H54 (cell line): ENCODE data around the gene PAM16.
A peak's percentile ranks its signal among the peaks of the same experiment; 100 is the strongest.

Experiments used
- DNase-seq: peaks from one replicate; pipeline ENCODE4 v3.0.0; 2011; ENCODE audit warnings: low spot score, mixed read lengths; ENCODE audit not compliant: insufficient read length
- FAIRE-seq: peaks from 3 replicates; lab custom pipeline; 2011; peaks lifted over from hg19 to GRCh38; lab: Jason Lieb, UNC
- POLR2A ChIP-seq: IDR thresholded peaks from 2 replicates; pipeline ENCODE4 v1.6.1; 2011; ENCODE audit warnings: low read depth, mild to moderate bottlenecking, low read length

PAM16 gene

DNA sequence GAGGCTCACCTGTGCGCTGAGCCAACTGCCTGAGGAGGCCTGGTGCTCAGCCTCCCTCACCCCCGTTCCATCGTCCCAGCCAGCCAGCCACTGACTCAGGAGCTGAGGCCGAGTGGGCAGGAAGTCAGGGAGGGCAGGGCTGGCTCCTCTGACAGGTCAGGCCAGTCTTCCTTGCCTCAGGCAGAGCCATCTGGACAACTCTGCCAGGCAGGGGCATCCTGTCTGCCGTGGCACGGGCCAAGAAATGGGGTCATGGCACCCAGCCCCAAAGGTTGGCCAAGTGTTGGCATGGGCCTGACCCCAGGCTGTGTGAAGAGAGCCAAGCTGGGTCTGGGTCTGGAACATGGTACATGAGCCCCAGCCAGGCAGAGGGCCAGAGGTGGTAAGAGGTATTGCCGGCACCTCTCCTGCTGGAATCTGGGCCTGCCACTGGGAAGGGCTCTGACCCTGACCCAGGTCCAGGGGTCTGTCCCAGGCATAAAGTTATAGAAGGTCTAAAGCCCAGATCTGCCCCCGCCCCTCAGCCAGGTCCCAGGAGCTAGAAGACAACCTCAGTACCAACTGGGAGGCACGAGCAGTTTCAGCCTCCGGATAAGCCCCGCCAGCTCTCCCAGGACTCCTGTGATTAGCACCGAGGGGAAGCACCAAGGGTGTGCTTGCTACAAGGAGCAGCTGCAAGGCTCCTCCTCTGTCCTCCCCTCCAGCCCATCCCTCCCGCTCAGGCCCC is 18.0 kb upstream of the PAM16 start:
- no peak for TF ChIP-seq POLR2A
- DNase-seq (peak; percentile 90), FAIRE-seq (peak; percentile 81)

DNA sequence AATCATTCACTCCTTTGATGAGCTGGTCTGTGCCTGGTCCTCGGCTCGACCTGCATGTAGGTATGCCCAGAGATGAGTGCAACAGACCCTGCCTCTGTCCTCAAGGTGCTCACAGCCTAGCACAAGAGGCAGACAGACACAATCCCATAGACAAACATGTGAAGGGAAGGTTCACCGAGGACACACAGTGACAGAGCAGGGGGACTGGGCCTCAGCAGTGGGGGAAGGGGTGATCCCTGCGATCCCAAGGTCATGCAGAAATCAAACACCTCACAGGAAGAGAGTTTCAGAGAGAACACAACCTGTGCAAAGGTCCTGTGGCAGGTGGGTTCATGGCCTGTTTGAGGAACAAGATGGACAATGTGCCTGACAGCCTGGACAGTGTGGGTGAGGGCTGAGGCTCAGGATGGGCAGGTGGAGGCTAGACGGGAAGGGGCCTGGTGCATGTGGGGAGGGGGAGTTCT is 16.3 kb upstream of the PAM16 start:
- no peak for TF ChIP-seq POLR2A
- DNase-seq (no peak), FAIRE-seq (no peak)

DNA sequence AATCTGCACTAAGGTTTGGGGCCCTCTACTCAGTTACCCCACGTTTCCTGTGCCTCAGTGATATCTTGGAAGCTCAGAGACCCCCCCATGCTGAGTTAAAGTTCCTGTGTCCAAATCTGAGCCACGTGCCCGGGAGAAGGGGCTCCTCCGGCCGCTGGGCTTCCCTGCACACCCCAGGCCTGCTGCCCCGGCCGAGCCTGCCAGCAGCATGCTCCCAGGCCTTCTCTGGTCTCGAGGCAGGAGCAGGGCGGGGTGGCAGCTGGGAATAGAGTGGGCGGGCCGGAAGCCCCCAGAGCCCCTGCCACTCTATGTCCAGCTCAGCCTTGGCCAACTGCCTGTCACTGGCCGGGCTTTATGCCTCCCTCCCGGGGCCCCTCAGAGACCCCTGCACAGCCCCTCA is 14.9 kb upstream of the PAM16 start:
- no peak for FAIRE-seq
- no peak for TF ChIP-seq POLR2A
- no peak for DNase-seq

DNA sequence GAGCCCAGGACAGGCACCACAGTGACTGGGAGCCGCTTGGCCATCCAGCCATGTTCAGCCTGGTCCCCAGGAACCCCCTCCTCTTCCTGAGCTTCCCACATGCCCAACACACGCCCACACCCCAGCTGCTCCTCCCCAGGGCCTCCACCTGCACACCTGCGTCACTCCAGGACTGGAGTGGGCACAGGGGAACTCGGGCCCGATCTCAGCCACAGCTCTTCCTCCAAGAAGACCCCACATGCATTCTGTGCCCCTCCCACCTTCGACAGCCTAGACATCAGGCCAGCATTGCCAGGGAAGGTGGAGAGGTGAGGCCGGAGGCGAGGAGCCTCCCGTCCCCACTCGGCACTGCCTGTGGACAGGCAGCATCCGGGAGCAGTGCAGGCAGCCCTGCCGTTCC is 14.5 kb upstream of the PAM16 start:
- DNase-seq (no peak), FAIRE-seq (no peak)
- TF ChIP-seq POLR2A, result no peak

DNA sequence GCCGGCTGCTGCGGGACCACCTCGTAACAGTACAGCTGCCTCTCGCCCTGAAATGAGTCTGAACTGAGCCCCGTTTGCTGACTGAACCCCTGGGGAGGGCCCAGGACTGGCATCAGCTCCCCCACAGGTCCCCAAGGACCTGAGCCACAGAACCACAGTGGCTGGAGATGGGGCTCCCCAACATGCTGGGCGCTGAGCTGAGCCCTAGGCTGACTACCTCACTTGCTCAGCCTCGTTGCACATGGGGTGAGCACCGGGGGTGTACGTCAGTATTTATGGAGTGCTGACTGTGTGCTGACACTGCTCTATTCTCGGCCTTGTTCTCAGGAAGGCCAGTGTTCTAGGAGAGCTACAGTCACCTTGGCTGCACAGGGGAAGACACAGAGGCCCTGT is 13.9 kb upstream of the PAM16 start:
- FAIRE-seq, result no peak
- TF ChIP-seq POLR2A, result no peak

DNA sequence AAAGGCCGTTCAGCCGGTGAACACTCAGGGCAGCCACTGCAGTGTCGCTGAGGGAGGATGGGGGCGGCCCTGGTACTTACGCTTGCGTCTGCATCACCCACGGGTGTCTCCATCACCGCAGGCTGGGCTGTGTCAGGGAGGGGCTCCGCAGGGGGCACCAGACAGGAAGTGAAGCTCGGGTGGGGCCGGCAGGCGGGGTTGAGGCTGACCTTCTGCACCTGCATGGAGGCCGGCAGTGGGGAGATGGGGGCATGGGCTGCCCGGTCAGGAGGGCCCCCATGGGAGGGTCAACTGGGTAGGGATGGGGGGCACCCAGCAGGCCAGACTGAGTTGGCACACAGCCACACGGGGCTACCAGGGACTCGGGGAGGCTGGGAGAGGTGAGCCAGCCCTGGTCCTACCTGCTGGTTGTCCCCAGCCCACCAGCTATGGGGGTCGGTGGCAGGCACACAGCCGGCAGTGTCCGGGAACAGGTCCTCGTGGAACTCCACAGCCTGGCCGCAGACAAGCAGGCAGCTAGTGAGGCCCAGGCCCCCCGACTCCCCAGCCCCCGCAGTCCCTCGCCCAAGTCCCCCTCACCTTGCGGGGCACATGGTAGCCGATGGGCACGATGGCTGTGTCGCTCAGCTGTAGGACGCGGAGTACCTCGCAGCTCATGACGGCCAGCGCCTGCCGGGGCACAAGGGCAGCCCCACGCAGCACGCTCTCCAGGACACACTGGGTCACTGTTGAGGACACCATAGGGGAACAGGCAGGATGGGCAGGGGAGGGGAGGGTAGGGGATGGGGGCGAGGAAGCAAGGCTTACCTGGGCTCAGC is 13.3 kb upstream of the PAM16 start:
- no peak for TF ChIP-seq POLR2A
- FAIRE-seq (no peak), DNase-seq (no peak)

More for the DNA sequence above, 13.9 kb upstream of the PAM16 start:
- no peak for DNase-seq

DNA sequence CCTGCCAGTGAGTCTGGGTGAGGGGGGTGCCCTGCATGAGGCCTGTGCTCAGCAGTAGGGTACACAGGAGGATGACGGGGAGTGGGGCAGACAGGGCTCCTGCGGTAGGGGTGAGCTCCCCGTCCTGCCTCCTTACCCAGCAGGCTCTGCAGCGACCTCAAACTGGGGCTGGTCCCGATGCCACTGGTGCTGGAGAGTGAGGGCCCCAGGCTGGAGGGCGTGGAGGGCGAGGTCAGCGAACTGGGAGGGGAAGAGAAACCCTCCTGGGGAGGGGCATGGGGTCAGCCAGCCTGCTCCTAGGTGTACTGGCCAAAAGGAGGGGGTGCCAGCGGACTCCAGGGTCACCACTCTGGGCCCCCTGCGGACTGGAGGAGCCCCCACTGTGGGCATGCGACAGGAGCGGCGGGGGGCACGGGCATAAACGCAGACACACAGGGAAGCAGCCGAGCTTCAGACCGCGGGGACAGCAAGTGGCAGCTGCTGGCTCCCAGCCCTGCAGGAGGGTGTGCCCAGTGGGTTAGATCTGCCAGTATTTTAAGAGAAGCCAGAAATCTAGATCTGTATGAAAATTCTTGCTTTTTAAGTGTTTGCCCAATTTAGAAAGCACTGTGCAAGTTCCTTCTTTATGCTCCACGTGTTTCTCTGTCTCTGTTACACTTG is 11.5 kb upstream of the PAM16 start:
- no peak for TF ChIP-seq POLR2A
- FAIRE-seq (no peak), DNase-seq (no peak)

DNA sequence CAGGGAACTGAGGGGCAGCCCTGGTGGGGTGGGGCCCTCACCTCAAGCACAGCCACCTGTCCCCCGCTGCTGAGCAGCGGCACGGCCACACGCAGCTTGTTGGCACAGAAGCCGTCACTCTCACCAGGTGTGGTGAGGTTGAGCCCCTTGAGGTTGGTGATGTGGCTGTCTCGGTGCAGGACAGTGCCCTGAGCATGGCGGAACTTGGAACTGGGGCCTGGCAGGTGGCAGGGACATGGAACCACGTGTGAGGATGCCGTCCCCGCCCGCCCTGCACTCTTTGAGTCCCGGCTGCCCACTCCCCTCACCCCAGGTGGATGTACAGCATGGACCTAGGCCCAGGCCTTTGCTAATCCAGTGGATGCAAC is 10.8 kb upstream of the PAM16 start:
- FAIRE-seq, result no peak
- DNase-seq, result no peak
- no peak for TF ChIP-seq POLR2A

DNA sequence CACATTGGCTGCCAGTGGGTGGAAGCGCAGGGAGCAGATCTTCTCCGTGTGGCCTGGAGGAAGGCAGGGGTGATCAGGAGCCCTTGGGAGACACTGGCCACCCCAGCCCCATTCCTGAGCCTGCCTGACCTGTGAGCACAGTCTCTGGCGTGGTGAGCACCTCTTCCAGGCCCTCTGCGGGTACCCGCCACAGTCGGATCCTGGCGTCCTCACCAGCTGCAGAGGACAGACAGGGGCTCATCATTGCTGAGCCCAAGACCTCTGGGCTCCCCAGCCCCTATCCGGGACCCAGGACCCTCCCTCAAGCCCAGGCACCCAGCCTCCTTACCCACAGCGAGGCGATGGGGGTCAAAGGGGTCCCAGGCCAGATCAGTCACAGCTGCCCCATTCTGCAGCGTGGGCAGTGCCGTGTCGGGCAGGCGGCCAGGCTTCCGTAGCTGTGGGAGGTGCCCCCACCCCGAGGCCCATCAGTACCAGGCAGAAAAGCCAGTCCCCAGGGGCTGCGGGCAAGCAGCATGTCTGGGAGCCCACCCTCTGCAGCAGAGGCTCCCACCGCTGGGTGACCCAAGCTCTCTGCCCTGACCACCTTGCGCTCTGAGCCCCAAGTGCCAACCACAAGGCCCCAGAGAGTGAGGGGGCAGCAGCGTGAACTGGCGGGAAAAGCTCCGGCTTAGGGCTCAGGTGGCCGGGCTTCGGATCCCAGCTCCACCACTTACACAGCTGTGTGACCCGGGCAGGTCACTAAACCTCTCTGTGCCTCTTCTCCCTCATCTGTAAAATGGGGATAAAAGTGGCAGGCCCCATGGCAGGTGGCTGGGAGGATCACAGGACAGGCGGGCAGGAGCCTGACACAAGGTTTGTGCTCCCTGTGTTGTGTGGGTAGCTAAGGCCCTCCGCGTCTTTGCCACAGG is 10.2 kb upstream of the PAM16 start:
- no peak for TF ChIP-seq POLR2A
- DNase-seq, result no peak
- FAIRE-seq, result no peak

DNA sequence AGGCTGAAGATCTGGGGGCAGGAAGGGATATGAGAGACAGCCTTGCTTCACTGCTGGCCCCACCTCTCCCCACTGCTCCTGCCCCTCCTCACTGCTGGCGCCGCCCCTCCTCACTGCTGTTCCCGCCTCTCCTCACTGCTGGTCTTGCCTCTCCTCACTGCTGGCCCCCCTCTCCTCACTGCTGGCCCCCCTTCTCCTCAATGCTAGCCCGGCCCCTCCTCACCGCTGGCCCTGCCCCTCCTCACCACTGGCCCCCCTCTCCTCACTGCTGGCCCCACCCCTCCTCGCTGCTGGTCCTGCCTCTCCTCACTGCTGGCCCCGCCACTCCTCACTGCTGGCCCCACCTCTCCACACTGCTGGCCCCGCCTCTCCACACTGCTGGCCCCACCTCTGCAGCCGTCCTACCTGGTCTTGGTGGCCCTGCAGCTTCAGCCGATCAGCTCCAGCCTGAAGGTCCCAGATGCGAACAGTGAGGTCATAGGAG is 9.5 kb upstream of the PAM16 start:
- no peak for TF ChIP-seq POLR2A
- DNase-seq (no peak), FAIRE-seq (no peak)

DNA sequence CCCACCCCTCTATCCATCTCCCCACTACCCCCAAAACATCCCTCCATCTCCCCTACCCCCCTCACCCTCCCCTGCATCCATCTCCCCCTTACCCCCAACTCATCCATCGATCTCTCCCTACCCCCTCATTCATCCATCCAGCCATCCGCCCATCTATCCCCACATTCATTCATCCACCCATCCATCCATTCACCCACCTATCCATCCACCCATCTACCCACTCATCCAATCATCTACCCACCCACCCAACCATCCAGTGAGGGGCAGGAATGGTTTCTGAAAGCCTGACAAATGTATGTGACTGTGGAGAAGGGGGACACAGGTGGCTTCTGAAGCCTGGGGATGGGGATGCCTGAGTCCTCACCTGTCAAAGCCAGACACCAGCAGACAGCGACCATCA is 8.8 kb upstream of the PAM16 start:
- no peak for FAIRE-seq
- no peak for TF ChIP-seq POLR2A
- DNase-seq, result no peak

DNA sequence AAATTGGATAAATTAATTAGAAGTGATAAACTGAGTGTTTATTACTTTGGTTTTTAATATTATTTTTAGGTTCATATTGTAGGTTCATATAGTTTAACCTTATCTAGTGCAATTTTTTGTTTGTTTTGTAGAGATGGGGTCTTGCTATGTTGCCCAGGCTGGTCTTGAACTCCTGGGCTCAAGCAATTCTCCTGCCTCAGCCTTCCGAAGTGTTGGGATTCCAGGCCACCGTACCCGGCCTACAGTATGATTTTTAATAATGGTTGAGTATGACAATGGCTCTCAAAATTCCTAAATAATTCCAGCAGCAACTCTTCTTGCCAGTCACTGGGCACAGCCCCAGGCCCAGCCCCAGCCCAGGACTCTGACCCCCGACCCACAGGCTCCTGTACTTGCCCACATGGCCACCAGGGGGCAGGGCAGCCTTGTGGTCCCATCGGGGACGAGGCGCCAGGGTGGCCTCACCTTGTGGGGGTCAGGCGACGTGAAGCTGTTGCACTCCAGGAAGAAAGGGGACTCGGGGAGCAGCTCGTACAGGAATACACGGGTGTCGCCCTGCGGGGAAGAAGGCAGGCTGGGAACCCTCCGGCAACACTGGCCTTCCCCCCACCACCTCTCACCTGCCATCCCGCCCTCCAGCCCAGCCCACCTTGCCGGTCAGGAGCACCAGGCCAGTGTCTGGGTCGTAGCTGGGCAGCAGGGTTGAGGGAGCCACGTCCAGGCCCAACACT is 7.9 kb upstream of the PAM16 start:
- FAIRE-seq (no peak), DNase-seq (no peak)
- TF ChIP-seq POLR2A, result no peak
